HG03025 (cell line): ENCODE results near the gene PGA3.
"Not testable (repeated sequence)": the region's sequence is repeated elsewhere in the genome, so short reads cannot be mapped to it uniquely, and the experiment has no call there.

Experiments
- ATAC-seq: cut with Tn5 transposase; IDR thresholded peaks from one replicate; pipeline ENCODE4 v1.9.1; 2021; ENCODE audit warnings: mild to moderate bottlenecking, moderate library complexity; ENCODE audit not compliant: unreplicated experiment, low FRiP score

Gene PGA3

GRCh38 chr11:61202950-61203746, at the start of gene PGA3:
TSS of gene PGA3 (plus strand) at chr11:61203515. CDS start at chr11:61203565, 50 bp downstream.
- not testable (repeated sequence) for ATAC-seq

GRCh38 chr11:61153593-61154095, 49.7 kb upstream of the PGA3 start:
- ATAC-seq = no peak

DNA sequence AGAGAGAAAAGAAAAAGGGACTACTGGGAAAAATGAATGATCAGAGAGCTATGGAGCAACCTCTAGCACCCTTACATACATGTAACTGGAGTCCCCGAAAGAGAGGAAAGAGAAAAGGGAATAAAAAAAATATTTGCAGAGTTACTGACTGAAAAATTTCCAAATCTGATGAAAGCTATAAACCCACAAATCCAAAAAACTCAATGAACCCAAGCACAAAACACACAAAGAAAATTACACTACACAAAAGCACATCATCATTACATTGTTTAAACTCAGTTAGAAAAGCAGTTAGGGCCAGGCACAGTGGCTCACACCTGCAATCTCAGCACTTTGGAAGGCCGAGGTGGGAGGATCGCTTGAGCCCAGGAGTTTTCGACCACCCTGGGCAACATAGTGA, 48.8 kb upstream of the PGA3 start:
- no peak for ATAC-seq

DNA sequence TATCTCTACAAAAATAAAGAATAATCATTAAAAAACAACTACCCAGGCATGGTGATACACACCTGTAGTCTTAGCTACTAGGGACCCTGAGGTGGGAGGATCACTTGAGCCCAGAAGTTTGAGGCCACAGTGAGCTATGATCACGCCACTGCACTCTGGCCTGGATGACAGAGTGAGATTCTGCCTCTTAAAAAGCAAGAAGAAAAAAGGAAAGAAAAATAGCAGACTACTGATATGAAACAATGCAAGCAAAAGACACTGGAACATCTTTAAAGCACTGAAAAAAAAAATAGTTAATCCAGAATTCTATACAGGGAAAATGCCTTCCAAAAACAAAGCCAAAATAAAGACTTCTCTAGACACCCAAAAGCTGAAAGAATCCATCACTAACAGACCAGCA, 48.0 kb upstream of the PGA3 start:
- no peak for ATAC-seq

GRCh38 chr11:61155741-61156140, 47.6 kb upstream of the PGA3 start:
- no peak for ATAC-seq

DNA sequence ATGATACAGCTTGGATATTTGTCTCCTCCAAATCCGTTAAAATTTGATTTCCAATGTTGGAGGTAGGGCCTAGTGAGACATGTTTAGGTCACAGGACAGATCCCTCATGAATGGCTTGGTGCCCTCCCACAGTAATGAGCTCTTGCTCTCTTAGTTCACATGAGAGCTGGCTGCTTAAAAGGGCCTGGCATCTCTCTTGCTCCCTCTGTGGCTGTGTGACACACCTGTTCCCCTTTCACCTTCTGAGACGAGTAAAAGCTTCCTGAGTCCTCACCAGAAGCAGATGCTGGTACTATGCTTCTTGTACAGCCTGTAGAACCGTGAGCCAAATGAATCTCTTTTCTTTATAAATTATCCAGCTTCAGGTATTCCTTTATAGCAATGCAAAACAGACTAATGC, 45.6 kb upstream of the PGA3 start:
- ATAC-seq = no peak

- no peak for ATAC-seq
Observed at GRCh38 chr11:61158691-61159381, 44.5 kb upstream of the PGA3 start.

DNA sequence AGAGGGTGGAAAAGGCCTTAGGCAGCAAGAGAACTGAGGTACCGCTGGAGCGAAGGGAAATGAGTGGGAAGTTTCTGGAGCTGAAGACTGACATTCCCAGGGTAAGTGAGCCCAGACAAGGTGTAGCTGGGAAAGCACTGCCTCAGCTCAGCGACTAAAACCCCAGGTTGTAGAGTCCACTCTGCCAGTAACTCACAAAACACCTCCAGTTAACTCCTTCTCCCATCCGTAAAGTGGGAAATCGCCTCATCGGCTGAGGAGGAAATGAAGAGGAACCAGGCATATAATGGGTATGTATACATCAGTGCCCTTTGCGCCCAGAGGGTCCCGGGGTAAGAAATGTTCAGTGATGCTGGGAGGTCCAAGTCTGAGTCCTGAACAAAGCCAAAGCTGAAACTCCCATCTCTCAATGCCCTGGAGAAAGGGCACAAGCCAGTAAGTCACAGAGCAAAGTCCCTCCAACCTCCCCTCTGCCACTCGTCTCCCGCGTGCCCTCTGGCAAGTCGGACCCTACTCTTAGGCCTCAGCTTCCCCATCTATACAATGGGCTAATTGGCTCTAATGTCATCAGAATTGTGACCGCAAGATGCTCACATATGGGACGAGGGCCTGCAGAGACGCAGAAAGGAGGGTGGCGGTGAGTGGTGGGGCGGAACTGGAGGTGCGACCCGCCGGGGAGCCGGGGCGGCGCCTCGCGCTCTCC, 42.7 kb upstream of the PGA3 start:
- no peak for ATAC-seq

- ATAC-seq = peak; percentile 75
Observed at GRCh38 chr11:61161190-61162091, 41.9 kb upstream of the PGA3 start, which contains the start of gene VPS37C. TSS of gene VPS37C (minus strand) at chr11:61161426. CDS start at chr11:61138829, 22,597 bp downstream.

- no peak for ATAC-seq
Observed at GRCh38 chr11:61162092-61162941, 41.0 kb upstream of the PGA3 start.

DNA sequence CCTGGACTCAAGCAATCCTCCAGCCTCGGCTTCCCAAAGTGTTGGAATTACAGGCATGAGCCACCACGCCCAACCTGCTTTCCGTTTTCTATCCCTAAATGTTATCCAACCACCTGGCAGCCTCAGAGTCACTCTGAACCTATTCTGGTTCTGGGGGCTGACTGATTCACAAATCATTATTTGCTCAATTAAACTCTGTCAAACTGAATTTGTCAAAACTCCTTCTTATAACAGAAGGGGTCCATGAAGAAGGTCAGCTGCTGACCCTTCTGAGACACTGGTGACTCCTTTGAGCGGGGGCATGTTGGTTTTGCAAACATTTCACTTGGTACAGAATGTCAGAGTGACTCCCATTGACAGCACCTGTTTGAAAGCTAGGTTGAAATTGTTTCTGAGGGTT, 40.3 kb upstream of the PGA3 start:
- no peak for ATAC-seq

DNA sequence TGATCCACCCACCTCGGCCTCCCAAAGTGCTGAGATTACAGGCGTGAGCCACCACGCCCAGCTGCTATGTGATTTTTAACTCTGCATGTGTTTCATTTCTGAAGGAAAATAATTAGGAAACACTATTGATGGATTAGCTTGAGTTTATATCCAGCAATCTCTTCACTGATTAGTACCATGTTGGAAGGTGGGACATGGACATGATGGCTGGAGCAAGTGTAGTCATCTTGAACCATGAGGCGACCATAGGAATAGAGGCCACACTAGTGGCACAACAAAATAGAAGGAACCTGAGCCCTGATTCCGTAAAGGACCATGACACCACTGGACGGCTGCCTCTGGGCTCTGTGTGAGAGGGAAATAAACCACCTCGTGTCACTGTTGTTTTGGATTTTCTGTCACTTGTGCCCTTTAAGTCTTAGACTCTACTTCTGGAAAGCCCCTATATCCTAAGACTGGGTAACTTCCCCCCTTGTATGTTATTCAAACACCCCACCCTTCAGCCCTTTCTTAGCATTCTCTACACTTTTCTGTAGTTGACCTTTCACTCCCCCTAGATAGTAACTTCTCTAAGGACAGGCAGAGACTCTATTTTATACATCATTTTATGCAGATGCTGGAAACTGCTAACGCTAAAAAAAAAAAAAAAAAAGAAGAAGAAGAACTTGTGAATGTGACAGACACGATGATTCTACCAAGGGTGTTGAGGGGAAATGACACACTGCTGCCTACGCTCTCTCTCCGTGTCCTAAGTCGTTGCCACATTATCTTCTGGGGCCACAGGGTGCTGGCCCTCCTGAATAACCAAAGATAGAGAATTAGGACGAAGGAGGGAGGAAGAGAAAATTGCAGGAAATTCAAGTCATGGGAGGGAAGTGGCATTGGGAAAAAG, 39.4 kb upstream of the PGA3 start:
- no peak for ATAC-seq

- ATAC-seq = no peak
Observed at GRCh38 chr11:61164606-61165424, 38.5 kb upstream of the PGA3 start.

GRCh38 chr11:61165785-61166184, 37.5 kb upstream of the PGA3 start:
- not testable (repeated sequence) for ATAC-seq

DNA sequence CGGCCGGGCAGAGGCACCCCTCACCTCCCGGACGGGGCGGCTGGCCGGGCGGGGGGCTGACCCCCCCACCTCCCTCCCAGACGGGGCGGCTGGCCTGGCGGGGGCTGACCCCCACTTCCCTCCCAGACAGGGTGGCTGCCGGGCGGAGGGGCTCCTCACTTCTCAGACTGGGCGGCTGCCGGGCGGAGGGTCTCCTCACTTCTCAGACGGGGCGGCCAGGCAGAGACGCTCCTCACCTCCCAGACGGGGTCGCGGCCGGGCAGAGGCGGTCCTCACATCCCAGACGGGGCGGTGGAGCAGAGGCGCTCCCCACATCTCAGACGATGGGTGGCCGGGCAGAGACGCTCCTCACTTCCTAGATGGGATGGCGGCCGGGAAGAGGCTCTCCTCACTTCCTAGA, 37.0 kb upstream of the PGA3 start:
- not testable (repeated sequence) for ATAC-seq

DNA sequence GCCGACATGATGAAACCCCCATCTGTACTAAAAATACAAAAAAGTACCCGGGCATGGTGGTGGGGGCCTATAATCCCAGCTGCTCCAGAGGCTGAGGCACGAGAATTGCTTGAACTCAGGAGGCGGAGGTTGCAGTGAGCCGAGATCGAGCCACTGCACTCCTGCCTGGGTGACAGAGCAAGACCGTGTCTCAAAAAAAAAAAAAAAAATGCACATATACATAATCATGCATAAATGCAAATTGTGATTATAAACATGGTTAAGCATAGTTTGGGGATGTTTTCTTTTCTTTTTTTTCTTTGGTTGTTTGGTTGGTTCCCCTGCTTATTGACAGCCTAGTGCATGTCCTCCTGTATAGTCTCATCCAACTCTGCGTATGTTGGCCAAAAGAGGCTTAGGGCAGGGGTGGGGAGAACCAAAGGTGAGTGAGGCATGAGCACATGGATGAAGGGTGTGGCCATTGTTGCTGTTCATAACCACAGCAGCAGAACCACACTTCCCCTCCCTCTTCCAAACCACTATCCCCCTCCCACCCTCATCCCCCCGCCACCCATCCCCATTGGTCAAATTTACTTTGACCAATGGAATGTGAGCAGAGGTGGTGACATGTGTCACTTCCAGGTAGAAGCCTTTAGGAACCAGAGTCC, 35.1 kb upstream of the PGA3 start:
- ATAC-seq = no peak

DNA sequence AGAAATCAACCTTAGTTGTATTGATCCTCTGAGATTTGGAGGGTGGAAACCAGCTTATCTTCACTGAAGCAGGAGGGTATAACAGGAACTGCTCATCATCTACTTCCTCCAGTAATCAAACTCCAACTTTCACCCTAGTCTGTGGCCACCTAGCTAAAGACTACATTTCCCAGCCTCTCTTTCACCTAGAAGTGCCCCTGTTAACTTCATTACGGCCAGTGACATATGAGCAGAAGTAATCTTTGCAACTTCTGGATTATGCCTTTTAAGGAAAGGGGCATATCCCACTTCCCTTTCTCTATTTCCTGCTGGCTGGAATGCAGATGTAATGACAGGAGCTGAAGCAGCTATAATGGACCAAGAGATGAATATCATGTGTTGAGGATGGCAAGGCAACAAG, 34.5 kb upstream of the PGA3 start:
- ATAC-seq = no peak
